Measurements from ENCODE around the gene ACBD7.

Gene ACBD7

GRCh38 chr10:15088428-15089261 is at the start of gene ACBD7:
ACBD7 (minus strand) TSS chr10:15088776; CDS start chr10:15088728, 48 bp downstream.
- peak; percentile 54 for DNase-seq (ENCODE audit: low read depth, low spot score)

DNA sequence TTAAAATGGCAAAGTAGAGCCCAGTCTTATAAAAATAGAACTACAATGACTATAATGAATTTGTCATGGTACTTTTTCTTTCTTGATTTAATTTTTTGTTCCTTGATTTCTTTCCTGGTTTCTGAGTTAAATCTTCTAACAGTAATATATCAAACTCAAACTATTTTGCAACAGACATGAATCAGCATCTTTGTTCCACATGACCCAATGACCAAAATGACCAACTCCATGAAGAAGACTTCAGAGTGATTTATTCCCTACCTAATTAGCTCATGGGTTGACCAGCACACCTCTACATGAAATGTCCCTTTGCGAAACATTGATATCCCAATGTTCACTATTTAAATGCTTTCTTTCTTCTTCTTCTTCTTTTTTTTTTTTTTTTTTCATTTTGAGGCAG is 49.1 kb upstream of the ACBD7 start:
- no peak for DNase-seq (ENCODE audit: low read depth, low spot score)

GRCh38 chr10:15137036-15137359 is 48.4 kb upstream of the ACBD7 start:
- no peak for DNase-seq (ENCODE audit: low read depth, low spot score)

- DNase-seq (ENCODE audit: low read depth, low spot score), result no peak
Measured at GRCh38 chr10:15136129-15137035, 47.8 kb upstream of the ACBD7 start.

DNA sequence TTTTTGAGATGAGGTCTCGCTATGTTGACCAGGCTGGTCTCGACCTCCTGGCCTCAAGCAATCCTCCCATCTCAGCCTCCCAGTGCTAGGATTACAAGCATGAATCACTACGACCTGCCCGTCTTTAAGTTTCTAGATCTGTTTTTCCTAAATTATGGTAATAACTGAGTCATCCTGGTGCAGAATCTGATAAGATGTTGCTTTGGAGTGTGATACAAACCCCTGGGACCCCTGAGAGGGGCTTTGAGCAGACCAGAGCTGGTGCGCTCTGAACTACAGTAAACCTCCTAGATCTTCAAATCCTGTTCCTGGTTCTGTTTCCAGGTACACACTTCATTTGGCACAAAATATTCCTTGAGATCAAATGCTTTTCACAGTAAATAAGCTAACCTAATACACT is 42.8 kb upstream of the ACBD7 start:
- no peak for DNase-seq (ENCODE audit: low read depth, low spot score)

- no peak for DNase-seq (ENCODE audit: low read depth, low spot score)
Measured at GRCh38 chr10:15124908-15125307, 36.3 kb upstream of the ACBD7 start.

DNA sequence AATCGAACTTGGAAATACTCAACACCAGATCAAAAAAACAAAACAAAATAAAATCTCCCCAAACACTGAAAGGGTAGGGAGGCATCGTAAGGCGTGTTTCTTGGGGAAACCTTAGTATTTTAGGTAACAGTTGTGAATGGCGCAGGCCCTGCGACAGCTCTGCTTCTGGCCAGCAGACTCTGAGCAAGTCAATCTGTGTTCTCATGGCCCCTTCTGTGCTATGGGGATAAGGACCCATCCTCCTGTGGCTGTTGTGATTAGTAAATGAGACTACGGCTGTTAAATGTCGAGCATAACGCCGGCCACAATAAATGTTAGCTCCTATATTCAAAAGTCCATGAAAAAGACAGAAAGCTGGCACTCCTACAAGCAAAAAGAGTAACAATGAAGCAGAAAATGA is 35.6 kb upstream of the ACBD7 start:
- no peak for DNase-seq (ENCODE audit: low read depth, low spot score)

DNA sequence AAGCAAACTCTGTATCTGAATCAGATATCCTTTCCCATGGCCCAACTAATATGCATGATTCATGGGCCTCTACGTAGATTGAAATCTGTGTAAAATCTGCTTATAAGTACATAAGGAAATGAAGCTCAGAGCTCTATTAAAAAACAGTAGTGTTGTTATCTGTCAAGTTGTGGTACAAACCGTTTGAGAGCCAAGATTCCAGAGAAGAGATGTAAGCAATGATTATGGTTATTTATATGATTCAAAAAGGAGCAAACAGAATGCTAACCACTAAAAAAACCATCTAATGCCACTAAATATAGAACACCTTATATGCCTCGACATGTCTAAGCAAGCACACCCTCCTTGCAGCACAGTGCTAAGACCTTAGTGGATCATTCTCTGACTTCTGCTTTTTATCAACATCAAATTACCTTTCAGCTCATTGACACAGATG is 35.2 kb upstream of the ACBD7 start:
- DNase-seq (ENCODE audit: low read depth, low spot score), result no peak

GRCh38 chr10:15122477-15123030 is 34.0 kb upstream of the ACBD7 start:
- no peak for DNase-seq (ENCODE audit: low read depth, low spot score)

GRCh38 chr10:15121707-15122106 is 33.1 kb upstream of the ACBD7 start:
- DNase-seq (ENCODE audit: low read depth, low spot score), result no peak

- no peak for DNase-seq (ENCODE audit: low read depth, low spot score)
Measured at GRCh38 chr10:15120523-15120922, 31.9 kb upstream of the ACBD7 start.

- DNase-seq (ENCODE audit: low read depth, low spot score), result no peak
Measured at GRCh38 chr10:15118615-15119014, 30.0 kb upstream of the ACBD7 start.

DNA sequence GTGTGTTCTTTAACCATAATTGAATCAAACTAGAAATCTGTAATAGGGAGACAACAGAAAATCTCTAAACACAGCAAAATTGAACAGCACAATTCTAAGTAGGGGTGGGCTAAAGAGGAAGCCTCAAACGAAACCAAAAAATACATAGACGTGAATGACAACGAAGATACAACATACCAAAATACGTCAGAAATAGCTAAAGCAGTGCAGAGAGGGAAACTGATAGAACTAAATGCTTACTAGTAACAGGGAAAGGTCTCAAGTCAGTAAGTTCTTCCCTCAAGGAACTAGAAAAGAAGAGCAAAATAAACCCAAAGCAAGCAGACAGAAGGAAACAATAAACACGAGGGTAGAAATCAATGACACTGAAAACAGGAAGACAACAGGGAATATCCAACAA is 27.6 kb upstream of the ACBD7 start:
- DNase-seq (ENCODE audit: low read depth, low spot score), result no peak

DNA sequence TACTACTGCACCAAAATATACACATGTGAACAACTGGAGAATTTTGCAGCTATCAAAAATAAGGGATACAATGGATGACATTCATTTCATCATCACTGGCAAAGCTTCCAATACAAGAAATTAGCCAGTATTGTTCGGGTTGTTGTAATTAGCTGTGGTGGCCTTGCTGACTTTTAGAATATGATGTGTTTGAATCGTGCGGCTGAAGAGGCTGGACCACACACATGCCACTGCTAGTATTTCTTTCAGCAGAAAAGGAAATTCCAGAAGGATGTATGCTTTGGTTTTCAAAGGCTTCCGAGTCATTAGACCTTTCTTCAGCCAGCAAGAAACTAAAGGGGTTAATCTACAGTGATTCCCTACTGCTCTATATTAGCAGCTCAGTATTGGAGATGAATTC is 25.2 kb upstream of the ACBD7 start:
- DNase-seq (ENCODE audit: low read depth, low spot score), result no peak

DNA sequence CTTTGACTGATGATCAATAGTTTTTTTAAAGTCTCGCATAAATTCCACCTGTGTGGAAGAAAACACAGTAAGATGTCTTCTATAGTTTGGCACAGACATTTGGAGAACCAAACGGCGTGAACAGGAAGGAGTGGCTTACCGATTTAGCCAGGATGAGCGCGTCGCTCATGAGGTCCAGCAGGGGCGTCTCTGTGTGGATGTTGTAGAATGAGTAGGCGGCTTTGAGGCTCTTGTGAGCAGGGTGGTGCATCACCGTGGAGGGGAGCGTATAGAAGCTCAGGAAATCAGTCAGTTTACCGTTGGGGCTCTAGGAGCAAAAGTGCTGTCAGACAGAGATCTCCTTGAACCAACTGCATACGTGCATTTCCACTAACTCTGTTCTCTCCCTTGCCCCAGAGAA is 24.1 kb upstream of the ACBD7 start:
- no peak for DNase-seq (ENCODE audit: low read depth, low spot score)

DNA sequence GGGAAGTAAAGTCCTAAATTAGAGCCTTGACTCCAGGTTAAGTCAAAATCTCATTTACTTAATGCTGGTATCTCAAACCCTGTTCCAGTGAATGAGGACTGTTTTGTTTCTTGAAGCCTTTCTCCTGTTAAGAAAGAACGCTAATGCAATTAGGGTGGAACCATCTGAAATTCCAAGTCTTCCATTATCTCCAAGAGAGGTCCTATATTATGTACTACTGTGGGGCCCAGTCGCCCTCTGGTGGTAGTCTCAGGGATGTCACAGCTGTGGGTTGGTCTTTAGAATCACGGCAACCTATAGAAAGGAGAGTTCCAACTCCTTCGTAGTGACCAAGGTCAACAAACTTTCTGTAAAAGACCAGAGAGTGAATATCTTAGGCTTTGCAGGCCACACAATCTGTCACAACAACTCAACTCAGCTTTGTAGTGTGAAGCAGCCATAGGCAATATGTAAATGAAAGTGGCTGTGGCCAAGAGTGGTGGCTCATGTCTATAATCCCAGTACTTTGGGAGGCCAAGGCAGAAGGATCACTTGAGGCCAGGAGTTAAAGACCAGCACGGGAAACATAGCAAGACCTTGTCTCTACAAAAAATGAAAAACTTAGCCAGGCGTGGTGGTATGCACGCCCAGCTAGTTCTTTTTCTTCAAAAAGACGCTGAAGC is 17.9 kb upstream of the ACBD7 start:
- peak; percentile 35 for DNase-seq (ENCODE audit: low read depth, low spot score)

DNA sequence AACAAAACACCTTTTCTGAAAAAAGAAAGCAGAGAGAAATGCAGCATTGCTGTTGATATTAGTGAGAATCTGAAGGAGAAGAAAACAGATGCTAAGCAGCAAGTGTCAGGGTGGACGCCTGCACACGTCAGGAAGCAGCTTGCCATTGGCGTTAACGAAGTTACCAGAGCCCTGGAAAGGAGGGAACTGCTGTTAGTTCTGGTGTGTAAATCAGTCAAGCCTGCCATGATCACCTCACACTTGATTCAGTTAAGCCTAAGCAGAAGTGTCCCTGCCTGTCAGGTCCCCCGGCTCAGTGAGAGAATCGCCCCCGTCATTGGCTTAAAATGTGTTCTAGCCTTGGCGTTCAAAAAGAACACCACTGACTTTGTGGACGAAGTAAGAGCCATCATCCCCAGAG is 14.9 kb upstream of the ACBD7 start:
- DNase-seq (ENCODE audit: low read depth, low spot score), result no peak

DNA sequence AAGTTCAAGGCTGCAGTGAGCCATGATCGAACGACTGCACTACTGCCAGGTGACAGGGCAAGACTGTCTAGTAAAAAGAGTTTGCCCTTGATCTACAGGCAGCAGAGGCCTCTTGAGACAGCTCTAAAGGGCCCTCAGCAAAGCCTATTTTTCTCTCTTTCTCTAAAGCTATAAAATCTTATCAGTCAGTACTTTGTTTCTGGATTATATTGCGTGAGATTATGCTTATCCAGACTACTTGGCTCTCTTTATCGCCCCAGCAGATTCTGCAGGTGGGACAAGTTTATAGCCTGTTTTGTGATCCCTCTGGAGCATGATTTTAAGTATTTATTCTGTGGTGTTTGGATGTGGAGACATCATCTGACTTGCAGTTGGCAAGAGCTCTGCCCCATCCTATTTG is 11.3 kb upstream of the ACBD7 start:
- DNase-seq (ENCODE audit: low read depth, low spot score), result no peak

DNA sequence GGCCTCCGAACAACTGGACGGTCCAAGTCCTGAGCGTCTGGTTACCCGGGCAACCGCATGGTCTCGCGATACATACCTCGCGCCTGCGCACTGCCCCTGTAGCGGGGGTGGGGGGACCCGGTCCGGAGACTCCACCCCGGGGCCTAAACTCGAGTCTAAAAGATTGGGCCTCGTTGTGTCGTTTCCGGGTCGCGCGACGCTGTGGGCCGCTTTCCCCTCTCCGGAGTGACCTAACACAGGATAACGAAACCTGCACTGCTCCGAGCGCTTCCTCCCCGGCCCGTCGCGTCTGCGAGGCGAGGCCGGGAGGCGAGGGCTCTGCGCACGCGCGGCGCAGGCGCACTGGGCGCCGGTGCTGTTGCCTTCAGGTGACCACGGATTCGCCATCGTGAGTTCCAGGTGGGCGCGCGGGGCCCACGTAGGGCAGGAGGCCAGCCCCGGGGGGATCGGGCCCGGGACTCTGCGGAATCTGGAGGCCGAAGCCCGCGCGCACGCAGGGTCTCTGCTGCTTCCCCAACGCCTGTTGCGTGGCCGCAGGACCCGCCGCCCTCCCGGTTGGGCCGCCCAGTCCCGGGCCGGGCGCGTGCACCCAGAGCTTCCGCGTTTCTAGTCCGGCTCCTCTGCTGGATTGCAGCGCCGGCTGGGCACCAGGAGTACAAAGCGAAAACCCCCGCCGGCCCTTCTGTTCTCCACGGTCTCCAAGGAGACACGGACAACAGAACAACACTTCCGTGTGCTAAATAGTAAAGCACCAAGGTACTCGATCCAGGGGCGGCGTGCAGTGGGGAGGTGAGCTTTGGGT is 8.6 kb upstream of the ACBD7 start, which contains the start of gene RPP38:
RPP38 (plus strand) TSS at position 345 of the 802 bp plus-strand sequence. CDS start 5,960 bp downstream, outside the sequence.
- peak; percentile 92 for DNase-seq (ENCODE audit: low read depth, low spot score)

- no peak for DNase-seq (ENCODE audit: low read depth, low spot score)
Measured at GRCh38 chr10:15096661-15097010, 8.1 kb upstream of the ACBD7 start.

GRCh38 chr10:15092855-15093408 is 4.4 kb upstream of the ACBD7 start:
- no peak for DNase-seq (ENCODE audit: low read depth, low spot score)

Data from activated naive CD8-positive, alpha-beta T cell treated with anti-CD3 and anti-CD28 coated beads, Interleukin-2, amount 50 U/mL, for 16 hours (primary cell).